Measurements from ENCODE around the gene NT5DC1.

DNA sequence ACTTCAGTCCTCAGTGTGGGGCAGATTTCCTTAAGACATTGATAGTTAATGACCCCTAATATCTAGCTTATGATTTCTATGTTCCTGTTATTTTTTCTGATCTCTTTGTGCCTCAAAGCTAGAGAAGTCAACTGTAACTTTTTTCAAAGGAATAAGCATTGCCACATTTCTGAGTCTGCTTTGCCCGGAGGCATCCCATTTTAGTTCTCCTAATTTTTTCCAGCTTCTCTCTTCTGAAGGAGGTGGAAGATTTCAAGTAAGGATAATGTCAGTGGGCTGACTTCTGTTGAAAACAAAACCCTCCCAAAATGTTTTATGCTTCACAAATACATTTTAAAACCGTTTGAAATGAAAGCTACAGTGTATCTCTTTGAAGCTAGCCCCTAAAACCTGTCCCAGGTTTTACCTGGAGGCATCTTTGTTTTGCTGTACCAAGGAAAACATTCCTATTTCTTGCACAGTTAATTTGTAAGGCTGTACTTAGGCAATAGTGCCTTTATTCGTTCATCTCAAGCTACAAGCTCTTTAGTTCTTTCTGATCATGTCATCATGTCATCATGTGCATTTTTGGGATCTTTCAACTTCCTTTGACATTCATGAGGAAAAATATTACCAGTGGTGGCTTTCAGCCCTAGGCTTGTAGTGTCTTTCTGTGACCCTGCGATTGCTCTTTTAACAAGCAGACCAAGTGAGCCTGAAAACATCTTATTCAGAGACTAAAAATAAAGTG lies 107.6 kb downstream of the NT5DC1 start:
- TF ChIP-seq, protein P1, sequence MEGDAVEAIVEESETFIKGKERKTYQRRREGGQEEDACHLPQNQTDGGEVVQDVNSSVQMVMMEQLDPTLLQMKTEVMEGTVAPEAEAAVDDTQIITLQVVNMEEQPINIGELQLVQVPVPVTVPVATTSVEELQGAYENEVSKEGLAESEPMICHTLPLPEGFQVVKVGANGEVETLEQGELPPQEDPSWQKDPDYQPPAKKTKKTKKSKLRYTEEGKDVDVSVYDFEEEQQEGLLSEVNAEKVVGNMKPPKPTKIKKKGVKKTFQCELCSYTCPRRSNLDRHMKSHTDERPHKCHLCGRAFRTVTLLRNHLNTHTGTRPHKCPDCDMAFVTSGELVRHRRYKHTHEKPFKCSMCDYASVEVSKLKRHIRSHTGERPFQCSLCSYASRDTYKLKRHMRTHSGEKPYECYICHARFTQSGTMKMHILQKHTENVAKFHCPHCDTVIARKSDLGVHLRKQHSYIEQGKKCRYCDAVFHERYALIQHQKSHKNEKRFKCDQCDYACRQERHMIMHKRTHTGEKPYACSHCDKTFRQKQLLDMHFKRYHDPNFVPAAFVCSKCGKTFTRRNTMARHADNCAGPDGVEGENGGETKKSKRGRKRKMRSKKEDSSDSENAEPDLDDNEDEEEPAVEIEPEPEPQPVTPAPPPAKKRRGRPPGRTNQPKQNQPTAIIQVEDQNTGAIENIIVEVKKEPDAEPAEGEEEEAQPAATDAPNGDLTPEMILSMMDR (IDR thresholded peaks at IDR 0.05): no peak
- no peak for TF ChIP-seq POLR2A (IDR thresholded peaks at IDR 0.05)

Measured in Peyer's patch (tissue), 4 donors.